SU-DHL-6 (cell line): ENCODE results near the gene CYP1B1.

Source experiments
- CTCF ChIP-seq: fragments of 200-600 bp; sonication (generic); IDR thresholded peaks from one replicate; pipeline ENCODE4 v1.5.1; 2017; ENCODE audit warnings: antibody characterized with exemption, mild to moderate bottlenecking, low read length, moderate library complexity; ENCODE audit not compliant: insufficient read depth, poor library complexity, severe bottlenecking
- EZH2phosphoT487 ChIP-seq: fragments of 200-600 bp; sonication (generic), shearing (Covaris generic); conservative IDR thresholded peaks from 2 replicates; pipeline ENCODE4 v1.6.1; 2018; ENCODE audit warnings: mild to moderate bottlenecking, antibody characterized with exemption, low read length, moderate library complexity, mixed read lengths

DNA sequence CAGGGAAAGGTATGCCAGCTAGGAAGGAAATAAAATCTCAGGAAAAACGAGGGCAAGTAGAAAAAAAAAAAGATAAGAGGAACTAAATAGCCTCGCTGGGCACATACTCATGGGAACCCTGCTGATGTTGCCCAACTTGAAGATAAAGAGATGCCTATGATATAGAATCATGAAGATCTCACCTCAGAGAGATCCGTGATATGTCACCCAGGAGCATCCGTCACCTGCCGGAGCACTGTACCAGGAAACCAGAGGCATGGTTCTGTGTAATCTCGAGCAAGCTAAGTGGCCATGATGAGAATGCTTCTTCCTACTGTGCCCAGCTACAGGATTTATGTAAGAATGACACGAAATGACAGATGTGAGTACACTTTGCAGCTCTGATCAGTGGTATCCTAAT lies 40.0 kb downstream of the CYP1B1 start:
- TF ChIP-seq CTCF (no peak), EZH2phosphoT487 (no peak)
